HG03354 (cell line): ENCODE results near the gene DCHS1.
A peak's percentile ranks its signal among the peaks of the same experiment; 100 is the strongest.

Experiments used
- ATAC-seq: cut with Tn5 transposase; IDR thresholded peaks from one replicate; pipeline ENCODE4 v1.9.1; 2021; ENCODE audit warnings: mild to moderate bottlenecking; ENCODE audit not compliant: unreplicated experiment, poor library complexity, severe bottlenecking

DCHS1 gene

DNA sequence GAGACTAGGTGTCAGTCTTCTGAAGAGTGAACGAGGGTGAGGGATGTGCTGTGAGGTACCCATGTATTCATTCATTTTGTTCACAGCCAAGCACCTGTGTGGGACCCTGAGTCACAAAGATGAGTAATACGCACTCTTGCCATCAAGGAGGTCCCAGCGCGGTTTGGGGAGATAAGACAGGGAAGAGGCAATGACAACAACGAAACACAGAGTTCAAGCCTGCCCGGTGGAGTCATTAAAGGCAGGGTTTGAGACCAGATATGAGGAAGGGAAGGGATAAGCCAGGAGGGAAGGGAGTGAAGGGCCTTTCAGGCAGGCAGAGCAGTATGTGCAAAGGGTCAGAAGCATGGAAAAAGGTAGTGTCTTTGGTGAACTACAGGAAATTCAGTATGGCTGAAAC is 4.6 kb downstream of the DCHS1 start:
- no peak for ATAC-seq

DNA sequence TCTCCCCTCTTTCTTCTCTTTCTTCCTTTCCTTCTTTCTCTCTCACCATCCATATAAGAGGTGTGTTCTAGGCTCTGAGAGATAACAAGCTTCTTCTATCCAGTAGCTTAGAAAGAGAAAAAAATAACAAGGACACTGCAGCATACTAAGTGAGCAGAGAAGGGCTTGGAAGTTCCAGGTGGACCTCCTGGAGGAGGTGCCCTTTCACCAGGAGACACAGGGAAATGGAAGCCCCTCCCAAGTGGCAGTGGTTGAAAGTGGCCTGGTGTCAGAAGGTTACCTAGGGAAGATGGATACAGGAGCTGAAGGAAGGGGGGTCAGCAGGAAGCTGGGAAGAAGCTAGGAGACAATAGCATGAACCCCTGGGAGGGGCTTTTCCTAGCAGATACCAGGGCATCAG is 5.5 kb downstream of the DCHS1 start:
- no peak for ATAC-seq

DNA sequence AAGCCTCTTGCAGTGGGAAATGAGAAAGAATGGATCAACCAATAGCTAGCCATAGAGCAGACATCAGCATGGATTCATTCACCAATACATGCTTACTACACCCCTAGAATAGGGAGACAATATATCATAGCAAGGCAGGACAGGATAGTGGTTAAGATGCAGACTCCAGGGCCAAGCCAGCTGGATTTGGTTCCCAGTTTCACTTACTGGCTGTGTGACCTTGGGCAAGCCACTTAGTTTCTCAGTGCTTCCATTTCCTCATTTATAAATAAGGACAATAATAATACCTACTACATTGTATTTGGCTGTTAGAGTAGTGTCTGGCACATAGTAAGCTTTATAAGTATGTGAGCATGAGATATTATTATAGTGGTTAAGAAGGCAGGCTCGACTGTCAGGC is 7.1 kb downstream of the DCHS1 start:
- ATAC-seq, result no peak

DNA sequence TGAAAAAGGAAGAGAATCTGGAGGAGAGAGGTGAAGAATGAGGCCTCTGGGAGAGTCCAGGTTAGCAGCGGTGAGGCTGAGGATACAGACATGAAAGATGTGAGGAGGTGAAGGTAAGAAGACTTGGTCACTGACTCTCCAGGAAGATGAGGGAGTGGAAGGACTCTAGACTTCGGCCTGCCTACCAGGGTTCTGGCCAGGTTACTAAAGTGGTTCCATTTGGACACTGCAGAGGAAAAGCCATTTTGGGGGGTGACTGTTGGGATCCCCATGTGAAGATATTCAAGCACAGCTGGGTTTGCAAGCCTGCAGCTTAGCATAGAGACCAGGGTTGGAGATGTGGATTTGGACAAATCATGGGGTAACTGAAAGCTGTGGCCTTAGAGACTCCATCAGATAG is 7.8 kb downstream of the DCHS1 start:
- ATAC-seq, result no peak

- peak; percentile 90 for ATAC-seq
Measured at GRCh38 chr11:6646918-6647679, 8.5 kb downstream of the DCHS1 start.

DNA sequence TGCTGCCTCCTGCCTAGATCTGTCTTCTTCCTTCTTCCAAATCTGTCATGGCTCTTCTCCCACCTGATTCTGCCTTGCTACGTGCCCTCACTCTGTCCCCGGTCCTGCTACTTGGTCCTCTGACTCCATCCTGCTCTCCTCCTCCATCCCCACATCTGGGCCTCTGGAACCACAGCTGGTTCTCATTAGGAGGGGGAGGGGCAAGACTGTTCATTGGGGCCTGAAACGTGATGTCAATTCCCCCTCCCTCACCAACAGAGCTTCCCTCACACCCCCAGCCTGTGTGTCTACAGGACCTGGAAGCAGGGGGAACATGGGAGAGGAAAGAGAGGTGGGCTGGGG is 9.1 kb downstream of the DCHS1 start:
- no peak for ATAC-seq

- ATAC-seq, result peak; percentile 52
Measured at GRCh38 chr11:6646071-6646470, 9.5 kb downstream of the DCHS1 start.

DNA sequence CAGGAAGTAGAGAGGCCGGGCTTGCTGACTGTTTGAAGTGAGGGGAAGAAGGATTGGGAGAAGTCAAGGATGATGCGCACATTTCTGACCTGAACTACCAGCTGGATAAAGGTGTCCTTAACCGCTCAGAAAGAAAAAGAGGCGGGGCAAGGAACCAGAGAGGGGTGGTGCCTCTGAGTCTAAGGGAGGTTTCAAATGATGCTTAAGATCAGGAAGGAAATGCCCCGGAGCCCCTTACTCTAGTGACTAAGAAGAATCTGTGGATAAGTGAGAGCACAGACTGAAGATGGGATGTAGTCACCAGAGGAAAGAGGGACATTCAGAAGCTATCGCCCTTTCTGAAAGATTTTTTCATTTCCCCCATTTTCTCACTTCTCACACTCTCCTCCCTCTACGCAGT is 12.7 kb downstream of the DCHS1 start:
- no peak for ATAC-seq

- no peak for ATAC-seq
Measured at GRCh38 chr11:6640985-6641701, 14.5 kb downstream of the DCHS1 start.

DNA sequence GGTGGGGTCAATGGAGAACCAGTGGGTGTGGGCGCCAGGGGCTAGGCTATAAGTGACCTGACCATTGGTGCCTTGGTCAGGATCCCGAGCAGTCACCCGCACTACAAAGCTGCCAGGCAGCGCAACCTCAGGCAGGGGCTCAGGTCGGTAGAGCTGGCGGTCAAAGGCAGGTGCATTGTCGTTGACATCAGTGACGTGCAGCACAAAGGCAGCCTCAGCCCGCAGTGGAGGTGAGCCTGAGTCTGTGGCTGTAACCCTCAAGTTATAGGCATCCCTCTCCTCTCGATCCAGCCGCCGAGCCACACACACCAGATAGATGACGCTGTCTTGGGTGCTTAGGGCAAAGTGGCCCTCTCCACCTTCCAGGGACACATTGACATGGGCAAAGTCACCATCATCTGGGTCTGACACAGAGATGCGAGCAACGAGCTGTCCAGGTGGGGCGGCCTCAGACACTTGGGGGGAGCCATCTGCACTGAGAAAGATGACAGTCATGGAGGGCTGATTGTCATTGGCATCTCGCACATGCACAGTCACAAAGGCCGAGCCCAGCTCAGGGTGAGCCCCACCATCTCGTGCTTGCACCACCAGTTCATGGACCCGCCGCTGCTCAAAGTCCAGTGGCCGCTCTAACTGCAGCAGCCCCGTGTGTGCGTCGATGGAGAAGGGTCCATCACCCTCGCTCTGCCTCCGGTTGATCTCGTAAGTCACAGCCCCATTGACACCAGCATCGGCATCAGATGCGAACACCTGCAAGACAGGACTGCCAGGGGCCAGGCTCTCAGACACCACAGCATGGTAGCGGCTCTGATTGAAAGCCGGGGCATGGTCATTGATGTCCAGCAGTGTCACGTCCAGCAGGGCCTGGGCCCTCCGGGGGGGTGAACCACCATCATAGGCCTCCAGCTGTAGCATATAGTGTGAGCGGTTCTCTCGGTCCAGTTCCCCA is 15.3 kb downstream of the DCHS1 start:
- ATAC-seq, result no peak

DNA sequence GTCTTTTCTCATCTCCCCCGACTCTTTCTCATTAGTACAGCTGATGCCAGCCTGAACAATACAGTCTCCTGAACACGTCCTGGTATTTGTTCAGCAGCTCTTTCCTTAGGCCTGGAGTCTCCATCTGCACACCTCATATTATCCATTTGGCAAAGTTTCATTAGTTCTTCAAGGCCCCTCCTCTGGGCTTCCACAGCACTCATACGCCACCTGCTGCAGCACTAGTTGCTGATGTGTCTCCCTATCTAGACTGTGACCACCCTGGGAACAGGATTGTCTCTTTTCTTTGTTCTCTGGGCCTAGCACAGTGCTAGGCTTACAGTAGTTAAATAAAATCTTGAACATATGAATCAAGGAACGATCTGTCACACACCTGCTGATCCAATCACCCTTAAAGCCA is 17.2 kb downstream of the DCHS1 start:
- no peak for ATAC-seq

- ATAC-seq, result no peak
Measured at GRCh38 chr11:6637871-6638270, 17.7 kb downstream of the DCHS1 start.

- ATAC-seq, result no peak
Measured at GRCh38 chr11:6636480-6636879, 19.1 kb downstream of the DCHS1 start.

DNA sequence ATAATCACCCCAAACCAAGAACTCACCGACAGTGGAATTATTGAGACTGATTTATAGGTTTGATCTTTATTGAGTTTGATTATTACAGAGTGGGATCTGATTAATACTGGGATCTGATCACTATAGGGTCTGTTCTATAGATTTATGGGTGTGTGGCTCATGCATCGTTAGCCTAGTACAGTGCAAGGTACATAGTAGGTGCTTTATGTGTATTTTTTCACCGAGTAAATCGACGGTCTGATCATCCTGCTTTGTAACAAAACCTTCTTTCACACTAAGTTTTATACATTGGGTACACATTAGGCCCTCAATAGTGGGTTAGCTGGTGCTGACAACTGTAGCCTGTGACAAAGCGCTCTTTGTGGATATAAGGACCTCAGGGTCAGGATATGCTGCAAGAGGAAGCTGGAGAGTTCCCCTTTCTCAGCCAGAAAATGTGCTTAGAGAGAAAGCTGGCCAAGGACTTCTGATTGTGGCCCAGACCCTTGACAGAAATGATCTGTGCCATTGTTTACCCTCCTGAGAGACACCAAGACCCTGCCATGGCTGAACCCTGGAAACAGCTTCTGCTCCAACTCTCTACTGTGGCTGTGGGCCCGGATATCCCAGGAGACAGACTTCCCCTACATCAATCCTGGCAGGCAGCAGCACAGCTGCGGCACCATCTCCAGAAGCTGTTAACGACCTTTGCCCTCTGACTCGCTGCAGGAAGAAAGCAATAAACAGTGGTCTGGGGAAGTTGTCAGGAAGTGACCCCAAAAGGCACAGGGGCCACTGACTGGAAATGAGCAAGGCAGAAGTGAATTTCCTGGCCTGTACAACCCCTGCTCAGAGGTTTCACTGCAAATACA is 20.3 kb downstream of the DCHS1 start:
- no peak for ATAC-seq

- no peak for ATAC-seq
Measured at GRCh38 chr11:6634534-6634933, 21.1 kb downstream of the DCHS1 start.

- ATAC-seq, result no peak
Measured at GRCh38 chr11:6633422-6634408, 21.9 kb downstream of the DCHS1 start.

- ATAC-seq, result no peak
Measured at GRCh38 chr11:6632116-6633073, 23.2 kb downstream of the DCHS1 start.
